NCI-H446 treated with DMSO at 0.1 percent for 48 hours (cell line): Measurements from ENCODE around the gene TAS2R16.
"Not testable (repeated sequence)": the region's sequence is repeated elsewhere in the genome, so short reads cannot be mapped to it uniquely, and the experiment has no call there.

Source experiments
- DNase-seq: peaks from one replicate; lab custom pipeline; 2025; lab: John Stamatoyannopoulos, UW

Gene TAS2R16

DNA sequence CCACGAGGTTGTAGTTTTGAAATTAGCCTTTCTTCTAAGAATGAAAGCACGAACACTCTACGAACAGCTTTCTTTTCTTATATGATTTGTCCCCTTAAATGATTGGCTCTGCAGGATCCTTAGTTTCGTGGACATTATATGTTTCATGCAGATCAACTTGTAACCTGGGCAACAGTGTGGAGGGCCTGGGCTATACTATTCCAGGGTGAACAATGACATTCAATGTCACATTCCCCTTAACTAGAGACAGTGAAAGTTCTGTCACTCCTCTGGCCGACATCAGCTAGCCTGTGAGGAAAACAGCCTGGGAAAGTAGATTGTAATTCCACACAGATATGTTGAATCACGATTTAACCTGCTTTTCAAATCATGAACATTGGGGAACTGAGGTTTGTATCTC, 23.4 kb downstream of the TAS2R16 start:
- DNase-seq, result no peak

GRCh38 chr7:122970740-122971725, 24.5 kb downstream of the TAS2R16 start:
- no peak for DNase-seq

GRCh38 chr7:122968389-122968788, 27.1 kb downstream of the TAS2R16 start:
- DNase-seq, result no peak

DNA sequence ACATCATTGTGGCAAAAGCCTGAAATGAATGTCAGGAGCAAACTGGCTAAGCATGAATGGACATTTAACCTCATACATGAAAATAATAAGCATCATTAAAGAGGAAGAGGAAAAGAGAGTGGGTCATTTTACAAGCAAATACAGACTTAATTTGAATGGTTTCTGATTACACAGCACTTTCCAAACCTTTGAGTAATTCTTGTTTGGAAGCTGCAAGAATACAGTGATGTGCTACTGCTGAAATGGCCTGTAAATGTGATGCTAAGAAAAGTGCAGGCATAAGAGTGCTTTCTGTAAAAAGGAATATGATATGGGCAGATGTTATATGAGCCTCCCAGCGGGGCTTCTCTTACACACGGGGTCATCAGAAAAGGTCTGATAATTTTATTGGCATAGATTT, 30.2 kb downstream of the TAS2R16 start:
- no peak for DNase-seq

DNA sequence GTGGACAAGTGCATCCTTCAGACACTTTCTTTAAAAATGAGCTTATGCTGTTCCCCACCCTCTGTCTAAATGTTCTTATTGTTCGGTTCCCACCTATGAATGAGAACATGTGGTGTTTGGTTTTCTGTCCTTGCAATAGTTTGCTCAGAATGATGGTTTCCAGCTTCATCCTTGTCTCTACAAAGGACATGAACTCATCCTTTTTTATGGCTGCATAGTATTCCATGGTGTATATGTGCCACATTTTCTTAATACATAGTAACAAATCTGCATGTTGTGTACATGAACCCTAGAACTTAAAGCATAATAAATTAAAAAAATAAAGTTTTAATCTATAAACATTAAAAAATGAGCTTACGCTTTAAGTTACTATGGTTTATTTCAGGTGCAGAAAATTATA, 41.8 kb downstream of the TAS2R16 start:
- DNase-seq, result not testable (repeated sequence)

DNA sequence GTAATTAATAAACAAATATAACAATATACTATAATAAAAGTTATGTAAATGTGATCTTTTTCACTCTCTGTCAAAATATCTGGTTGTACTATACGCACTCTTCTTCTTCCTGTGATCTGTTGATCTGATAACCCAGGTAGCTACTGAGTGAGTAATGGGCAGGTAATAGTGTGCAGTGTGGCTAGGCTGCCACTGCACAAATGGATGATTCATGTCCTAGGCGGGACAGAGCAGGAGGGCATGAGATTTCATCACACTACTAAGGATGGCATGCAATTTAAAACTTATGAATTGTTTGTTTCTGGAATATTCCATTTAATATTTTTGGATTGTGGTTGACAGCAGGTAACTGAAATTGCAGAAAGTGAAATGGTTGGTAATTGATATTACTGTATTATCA, 44.5 kb downstream of the TAS2R16 start:
- no peak for DNase-seq

GRCh38 chr7:122949186-122949585, 46.3 kb downstream of the TAS2R16 start:
- no peak for DNase-seq
